SKM-1 (cell line): Measurements from ENCODE around the gene MAP3K12.

Source experiments
- DNase-seq: peaks from one replicate; lab custom pipeline; 2025; ENCODE audit not compliant: unreplicated experiment; lab: John Stamatoyannopoulos, UW

Gene MAP3K12

DNA sequence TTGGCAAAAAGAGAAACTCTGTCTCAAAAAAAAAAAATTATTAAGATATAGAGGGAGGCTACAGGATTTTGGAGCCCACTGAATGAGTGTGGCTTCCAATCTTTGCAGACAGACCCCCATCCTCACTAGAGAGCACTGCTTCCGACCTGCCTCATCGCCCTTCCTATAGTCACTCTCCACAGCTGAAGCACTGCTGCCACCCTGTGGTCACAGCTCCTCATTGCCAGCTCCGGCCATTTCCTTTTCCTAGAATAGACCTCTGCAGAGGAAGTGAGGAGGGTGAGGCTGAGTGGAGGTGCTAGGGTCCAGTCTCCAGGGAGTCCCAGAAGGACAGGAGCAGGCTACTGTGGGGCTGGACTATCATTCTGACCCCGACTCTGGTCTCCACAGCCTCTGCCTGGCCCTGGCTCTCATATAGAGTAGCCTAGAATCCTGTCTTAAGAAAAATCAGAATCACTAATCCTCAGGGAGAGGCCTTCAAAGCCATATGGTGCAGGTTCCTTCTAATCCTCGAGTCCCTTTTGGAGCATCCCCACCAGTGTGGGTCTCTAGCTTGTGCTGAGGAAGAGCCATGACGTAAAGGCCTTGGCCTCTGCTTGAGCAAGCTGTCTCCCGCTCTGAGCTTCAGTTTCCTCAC lies 9.4 kb upstream of the MAP3K12 start:
- DNase-seq: peak; percentile 49

DNA sequence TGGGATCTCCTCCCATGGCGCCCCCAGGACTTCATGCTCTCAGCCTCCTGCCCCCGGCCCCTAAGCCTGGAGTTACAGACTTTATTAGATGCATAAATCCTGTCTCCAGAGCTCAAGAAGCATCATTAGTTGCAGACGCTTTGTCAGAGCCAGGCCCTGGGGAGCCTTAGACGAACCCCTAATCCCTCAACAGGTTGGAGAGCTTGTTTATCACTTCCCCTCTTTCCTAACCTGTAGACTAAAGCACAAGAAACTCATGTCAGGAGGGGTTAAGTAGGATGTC lies 8.3 kb upstream of the MAP3K12 start:
- DNase-seq: no peak

DNA sequence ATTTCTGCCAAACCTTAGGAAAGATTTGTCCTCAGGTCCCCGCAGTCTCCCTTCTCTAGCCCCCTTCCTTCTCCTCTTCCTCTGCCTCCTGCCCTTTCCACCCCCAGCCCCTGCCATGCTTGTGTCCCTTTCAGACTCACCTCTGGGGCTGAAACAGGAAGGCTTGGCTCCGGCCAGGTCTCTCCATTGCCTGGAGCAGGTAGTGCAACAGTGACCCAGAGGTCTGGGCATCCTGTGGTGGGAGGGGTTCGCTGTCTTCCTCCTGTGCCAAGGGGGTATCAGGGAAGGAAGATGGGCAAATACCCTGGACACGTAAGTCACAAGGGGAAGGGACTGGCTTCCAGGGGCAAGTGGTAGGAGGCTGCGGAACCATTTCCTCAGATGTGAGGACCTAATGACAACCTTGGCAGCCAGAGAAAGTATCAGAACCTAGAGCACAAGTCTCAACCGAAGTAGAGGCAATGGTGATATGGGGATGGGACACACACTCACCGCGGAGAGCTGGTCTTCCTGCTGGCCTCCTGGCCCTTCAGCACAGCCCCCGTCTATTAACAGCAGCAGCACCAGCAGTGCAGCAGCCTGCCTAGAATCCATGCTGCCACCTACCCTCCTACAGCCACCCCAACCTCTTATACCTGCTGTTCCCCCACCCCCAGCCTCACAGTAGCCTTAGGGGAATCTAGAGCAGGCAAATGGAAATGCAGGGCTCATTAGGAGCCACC lies 7.8 kb upstream of the MAP3K12 start, which contains the start of gene NPFF:
Gene NPFF, minus strand, starts transcription at position 604 of the 722 bp plus-strand sequence. Its CDS starts 10 bp downstream, at position 594.
- DNase-seq: no peak

DNA sequence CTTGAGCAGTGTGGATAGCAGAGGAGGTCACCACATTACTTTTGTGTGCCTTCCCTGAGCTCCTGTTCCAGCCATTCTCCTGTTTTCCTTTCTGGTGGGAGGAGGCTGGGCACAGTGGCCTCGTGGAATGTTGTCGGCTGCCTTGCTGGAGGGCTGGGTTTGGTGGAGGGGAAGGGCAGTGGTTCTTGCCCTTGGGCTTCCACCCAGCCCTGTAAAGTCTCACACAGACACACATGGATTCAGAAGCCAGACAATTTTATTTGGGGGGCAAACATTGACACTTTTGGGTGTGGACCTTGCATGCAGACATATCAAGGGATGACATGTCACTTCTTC lies 7.2 kb upstream of the MAP3K12 start:
- DNase-seq: no peak

DNA sequence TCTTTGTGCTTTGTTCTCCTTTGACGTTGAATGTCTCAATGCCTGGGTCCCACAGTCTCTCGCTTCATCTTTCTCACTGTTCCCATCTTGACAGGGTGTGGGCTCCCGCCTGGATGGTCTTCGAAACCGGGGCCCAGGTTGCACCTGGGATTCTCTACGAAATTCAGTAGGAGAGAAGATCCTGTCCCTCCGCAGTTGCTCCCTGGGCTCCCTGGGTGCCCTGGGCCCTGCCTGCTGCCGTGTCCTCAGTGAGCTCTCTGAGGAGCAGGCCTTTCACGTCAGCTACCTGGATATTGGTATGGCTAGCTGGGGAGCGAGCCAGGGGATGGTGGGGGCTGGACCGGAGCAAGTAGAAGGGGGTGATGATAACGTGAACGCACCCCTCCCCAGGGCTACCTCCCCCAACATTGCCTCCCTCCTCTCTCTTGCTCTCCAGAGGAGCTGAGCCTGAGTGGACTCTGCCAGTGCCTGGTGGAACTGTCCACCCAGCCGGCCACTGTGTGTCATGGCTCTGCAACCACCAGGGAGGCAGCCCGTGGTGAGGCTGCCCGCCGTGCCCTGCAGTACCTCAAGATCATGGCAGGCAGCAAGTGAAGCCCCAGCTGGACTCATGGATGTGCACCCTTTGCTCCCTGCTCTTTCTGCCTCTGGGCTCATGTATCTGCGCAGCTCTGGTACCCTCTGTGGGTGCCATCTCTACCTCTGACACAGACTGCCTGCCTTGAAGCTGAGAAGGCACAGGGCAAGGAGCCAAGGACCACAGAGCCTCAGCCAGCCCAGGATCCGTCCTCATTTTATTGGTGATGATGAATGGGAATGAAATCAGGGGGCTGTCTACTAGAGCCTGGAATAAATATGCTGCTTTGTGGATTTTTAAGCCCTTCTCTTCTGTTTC lies 6.5 kb upstream of the MAP3K12 start:
- DNase-seq: no peak

DNA sequence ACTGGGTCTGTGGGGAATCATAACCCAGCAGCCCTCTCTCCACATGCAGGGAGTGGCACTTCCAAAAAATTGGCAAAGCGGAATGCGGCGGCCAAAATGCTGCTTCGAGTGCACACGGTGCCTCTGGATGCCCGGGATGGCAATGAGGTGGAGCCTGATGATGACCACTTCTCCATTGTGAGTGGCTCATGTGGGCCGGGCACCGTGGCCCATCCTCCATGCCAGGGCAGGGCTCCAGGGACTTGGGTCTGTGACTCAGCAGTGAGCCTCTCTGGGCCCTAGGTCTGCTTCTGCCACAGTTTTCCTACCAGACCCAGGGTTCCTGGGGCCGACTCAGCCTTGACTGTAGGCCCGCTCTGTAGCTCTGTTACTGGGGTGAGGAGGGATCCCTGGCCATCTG lies 5.8 kb upstream of the MAP3K12 start:
- DNase-seq: no peak

DNA sequence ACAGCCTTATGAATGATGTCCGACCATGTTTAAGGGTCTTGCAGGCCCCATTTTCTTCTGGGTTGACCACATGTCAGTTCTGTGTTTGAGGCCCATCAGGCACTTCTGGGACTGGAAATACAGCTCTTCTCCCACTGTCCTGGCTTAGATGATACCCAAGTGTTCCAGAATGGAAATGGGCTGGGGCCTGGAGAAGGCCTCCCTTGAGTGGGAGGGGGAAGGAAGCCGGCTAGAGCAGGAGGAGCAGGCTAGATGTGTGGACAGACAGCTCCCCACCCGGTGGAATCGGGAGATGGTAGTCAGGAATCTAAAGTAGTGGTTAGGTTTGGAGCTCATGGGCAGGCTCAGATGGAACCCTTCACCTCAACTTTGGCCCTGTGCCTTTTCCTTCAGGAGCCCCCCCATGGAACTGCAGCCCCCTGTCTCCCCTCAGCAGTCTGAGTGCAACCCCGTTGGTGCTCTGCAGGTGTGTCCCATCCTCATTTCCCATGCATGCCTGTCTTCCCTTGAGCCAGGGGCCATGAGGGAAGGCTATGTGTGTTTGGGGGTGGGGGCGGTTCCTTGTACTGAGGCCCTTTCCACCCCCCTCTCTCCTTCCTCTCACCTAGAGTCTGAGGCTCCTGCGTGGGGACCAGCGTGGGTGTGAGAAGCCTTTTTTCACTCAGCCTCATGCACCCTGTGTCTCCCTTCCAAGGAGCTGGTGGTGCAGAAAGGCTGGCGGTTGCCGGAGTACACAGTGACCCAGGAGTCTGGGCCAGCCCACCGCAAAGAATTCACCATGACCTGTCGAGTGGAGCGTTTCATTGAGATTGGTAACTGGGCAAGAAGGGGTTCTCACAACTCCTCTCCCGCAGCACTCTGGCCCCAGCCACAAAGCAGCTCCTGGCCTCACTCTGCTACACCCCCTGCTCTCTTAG lies 5.0 kb upstream of the MAP3K12 start:
- no peak for DNase-seq

DNA sequence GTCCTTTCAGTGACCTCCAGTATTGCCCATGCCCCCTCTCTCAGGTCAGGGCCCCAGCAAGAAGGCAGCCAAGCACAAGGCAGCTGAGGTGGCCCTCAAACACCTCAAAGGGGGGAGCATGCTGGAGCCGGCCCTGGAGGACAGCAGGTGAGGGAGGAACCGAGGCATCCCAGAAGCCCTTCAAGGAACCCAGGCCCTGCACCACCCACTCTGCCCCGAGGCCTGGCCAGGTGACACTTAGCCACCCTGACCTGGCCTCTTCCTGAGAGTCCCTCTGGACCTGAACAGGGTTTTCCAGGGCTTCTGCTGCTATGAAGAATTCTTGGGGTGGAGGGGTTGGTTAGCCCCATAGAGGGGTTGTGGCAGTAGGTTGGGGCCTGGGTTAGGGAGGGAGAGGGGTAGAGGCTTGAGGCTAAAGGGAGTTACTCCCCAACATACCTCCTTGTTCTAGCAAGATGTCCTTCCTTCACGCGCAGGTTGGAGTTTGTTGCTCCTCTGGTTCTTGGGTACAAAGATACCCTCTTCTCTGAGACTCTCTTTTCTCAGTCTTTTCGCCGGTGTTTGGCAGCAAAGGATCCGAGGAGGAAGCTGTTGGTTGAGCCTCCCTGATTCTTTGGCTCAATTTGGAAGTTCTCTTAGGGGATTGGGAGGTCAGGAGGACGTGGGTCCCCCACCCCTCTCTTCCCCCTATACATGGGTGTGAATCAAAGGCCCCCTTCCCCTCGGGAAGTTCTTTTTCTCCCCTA lies 3.9 kb upstream of the MAP3K12 start:
- no peak for DNase-seq

DNA sequence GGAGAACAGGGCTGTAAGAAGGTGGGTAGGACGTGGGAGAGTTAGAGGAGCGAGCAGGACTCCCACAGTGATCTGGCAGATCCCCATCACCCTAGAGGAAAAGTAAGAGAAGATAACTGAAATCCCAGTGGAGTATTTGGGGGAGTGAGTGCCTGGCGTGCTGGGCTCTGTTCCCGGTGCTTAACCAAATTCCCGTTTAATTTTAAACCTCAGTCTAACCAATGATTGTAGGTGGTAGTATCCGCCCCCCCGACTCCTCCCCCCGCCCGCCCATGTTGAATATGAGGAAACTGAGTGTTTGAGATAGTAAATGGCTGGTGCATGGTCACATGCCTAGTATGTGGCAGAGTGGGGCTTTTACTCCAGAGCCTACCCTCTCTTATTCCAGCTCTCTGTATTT lies 3.1 kb upstream of the MAP3K12 start:
- DNase-seq: no peak

DNA sequence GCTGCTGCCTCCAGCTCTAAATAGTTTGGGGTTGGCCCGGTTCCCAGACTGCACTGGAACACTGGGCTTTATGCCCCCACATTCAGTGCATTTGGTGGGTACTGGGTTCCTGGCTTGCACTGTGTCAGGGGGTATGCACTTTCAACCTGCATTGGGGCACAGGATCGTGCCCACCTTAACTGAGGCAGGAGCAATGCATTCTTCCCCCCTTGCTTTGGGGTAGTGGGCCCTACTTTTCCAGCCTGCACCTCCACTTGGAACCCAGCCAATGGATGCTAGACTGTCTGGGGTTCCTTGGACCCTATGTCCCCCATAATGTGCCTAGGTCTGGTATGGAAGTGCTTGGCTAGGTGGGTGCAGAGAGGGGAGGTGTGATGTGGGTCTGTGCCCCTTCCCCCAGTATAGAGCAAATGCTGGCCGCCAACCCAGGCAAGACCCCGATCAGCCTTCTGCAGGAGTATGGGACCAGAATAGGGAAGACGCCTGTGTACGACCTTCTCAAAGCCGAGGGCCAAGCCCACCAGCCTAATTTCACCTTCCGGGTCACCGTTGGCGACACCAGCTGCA lies 2.4 kb upstream of the MAP3K12 start:
- no peak for DNase-seq

DNA sequence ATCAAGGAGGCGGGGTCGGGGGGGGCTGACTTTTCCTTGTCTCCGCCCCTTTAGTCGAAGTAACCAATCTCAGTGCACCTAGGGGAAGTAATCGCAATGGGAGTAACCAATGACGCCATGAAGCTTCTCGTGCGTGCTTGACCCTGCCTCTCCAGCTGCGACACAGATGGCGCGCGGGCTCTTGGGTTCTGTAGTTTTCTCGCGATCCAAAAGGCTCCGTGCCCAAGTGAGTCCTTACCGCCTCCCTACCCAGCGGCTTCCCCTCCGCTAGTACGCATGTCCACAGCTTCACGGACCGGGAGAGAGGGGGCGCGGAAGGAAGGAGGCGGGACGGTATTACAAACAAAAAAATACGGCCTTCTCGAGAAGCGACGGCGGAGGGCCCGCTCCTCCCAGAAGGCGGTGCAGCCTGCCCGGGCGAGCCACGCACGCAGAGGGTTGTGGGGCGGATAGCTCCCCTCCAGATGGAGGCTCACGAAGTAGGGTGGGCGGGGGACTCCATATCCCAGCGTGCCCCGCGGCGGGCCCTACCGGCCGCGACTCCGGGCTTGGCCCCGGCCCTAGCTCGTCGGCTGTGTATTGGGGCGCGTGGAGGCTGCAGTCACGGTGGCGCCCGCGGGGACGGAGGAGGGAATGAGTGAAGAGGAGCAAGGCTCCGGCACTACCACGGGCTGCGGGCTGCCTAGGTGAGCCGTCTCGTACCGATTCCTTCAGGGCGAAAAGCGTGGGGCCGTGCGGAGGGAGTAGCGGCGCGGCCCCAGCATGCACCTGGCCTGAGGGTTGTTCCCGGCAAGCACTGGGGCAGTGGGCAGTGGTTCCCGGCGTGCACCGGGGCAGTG lies 1.7 kb upstream of the MAP3K12 start, which contains the start of gene TARBP2:
Gene TARBP2, plus strand, starts transcription at position 508 of the 839 bp plus-strand sequence. Its CDS starts 126 bp downstream, at position 634.
- DNase-seq: peak; percentile 88

DNA sequence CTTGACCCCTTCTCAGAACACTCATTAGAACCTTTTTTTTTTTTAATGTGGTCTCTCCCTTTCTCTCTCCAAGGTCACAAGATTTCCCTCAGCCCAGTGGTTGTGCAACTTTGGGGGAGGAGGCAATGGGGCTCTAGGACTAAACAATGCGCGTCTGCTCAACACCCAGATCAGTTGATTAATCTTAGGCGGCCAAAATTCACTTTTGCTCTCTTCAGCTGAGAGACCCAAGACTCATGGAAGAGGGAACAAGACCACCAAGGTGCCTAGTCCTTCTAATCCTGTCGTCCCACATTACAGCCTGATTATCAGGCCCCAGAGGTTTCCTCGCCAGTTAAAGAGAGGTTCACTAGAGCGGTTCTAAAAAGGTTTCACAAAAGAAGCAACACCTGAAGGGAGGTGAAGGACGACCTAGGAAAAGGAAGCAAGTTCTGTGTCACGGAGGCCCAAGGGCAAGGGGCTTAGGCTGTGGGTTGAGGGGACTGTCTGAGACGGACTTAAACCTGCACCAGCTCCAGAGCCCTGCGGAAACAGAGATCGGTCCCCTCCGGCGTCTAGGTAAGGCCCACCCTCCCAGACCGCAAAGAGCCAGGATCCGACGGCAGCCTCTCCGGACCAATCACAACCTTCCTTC lies 1.0 kb upstream of the MAP3K12 start:
- DNase-seq: no peak

DNA sequence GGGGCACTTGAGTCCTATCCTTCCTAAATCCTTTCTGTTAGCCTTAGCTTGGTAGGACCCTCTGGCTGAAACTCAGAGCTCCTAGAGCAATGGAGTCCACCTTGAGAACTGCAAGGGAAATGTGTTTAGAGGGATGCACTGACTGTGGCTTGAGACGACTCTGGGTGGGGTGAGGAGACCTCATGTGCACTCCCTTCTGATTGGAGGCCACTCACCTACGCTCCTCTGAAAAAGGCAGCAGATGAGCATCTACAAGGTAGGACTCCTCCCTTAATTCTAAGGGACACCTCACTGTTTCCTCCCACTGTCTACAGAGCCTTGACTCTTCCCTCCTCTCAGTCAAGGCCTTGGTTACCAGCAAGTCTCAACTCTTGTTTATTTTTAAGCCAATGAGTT lies 1.0 kb downstream of the MAP3K12 start:
- DNase-seq: no peak

DNA sequence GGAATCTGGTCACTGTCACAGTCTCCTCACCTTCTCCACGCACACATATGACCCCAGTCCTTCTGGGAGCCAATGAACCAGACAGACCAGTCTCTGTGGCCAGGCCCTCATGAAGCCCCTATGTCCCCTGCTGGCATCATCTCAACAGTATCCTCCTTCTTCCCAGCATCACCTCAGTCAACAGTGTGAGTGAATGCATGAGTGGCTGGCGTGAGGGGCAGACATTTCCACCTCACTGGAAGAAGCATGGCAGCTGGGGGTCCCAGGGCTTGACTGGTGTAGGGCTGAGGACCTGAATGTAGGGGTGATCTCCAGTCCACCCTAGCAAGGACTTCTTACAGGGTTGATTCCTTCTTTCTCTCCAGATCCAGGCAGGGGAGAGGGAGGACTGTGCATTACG lies 1.8 kb downstream of the MAP3K12 start:
- no peak for DNase-seq

DNA sequence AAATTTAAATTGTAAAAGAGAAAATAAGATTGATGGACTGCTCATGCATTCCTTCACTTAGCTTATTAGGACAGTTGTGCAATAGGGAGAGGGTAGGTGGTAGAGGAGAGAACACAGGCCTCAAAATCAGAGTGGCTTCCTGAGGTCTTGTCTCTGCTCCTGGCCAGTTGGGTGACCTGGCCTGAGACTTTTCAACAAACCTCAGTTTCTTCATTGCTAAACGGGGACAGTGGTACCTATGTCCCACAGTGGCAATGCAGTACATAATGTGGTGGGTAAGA lies 2.6 kb downstream of the MAP3K12 start:
- no peak for DNase-seq

DNA sequence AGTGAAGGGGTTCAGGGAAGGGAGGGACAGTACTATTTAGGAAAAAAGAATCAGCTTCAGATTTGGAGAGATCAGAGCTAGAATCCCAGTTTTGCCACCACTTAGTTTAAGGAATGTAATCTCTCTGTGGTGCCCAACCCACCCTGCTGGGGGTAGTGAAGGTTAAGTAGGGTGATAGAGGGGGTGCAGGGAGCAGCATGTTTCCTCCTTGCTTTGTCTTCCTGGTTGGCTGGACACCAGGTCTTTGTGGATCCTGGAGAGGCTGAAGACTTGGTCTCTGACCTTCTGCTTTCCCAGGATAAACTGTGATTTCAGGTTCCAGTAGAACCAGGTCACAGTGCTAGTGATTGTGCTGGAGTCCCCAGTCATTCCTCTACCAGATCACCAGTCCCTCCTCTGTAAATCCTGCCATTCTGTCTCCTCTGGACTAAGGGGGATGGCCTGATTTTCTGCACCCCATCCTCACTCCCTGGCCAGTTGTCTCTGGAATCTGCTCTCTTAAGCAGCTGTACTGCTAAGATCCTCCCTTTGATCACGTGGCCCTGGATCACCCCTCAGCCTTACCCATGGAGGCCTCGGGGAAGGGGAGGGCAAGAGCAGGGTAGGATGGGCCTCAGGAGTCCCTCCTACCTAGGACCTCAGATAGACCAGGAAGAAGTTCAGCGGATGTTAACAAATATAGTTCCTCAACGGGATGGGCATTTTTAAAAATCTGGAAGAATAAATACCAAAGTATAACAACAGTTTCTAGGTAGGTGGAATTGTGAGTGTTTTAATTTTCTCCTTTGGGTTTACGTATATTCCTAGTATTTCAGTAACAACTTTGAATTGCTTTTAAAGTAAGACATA lies 3.1 kb downstream of the MAP3K12 start:
- DNase-seq: no peak

DNA sequence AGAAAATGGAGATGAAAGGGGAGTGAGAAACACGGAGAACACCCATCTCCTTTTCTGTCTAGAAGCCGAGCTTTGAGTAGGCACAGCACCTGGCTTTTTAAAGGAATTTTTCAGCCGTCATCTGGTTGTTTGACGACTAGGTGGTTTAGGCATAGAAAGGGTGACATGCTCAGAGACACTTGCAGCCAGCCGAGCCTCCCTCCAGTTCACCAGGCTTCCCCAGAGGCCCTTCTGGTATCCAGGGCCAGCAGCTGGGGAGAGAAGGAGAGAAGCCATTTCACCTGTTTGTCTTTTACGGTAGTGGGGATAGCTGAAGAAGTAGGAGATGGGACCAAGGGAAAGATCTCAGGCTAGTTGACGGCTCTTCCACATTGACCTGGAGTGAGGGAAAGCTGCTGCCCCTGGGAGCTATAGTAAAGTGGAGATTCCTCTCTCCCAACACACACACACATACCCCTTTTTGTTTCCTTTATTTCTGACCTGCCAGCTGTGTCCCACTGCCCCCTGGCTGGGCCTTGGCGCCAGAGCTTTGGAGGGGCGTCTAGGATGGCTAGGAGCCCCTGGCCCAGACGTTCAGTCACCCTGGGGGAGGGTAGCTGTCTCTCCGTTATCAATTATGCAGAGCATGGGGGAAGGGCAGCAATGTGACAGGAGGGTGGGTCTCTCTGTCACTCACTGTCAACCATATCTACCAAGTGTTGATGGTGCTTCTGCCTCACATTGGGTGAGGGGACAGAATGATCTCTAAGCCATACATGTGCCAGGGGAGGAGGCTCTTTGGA lies 5.5 kb downstream of the MAP3K12 start:
- DNase-seq: no peak
